Hematopoietic multipotent progenitor cell treated with erythropoietin and hydrocortisone succinate and interleukin-3 and kit ligand, for 6 days (in vitro differentiated cells): ENCODE measurements around the gene RHOV.
A peak's percentile ranks its signal among the peaks of the same experiment; 100 is the strongest.

Source experiments
- DNase-seq: peaks from one replicate; pipeline ENCODE4 v3.0.0-alpha.2; 2015

Gene RHOV

GRCh38 chr15:40843885-40844695 is 29.9 kb downstream of the RHOV start, which contains the start of gene SPINT1:
TSS of gene SPINT1 (plus strand) at chr15:40844048. CDS start at chr15:40844555, 507 bp downstream.
- DNase-seq: peak; percentile 38

- no peak for DNase-seq
Measured at GRCh38 chr15:40843261-40843884, 30.7 kb downstream of the RHOV start.

- DNase-seq: no peak
Measured at GRCh38 chr15:40841741-40842140, 32.3 kb downstream of the RHOV start.

- DNase-seq: no peak
Measured at GRCh38 chr15:40838756-40839155, 35.3 kb downstream of the RHOV start.

GRCh38 chr15:40836020-40836419 is 38.0 kb downstream of the RHOV start:
- peak; percentile 14 for DNase-seq

- DNase-seq: no peak
Measured at GRCh38 chr15:40832903-40833302, 41.1 kb downstream of the RHOV start.

- no peak for DNase-seq
Measured at GRCh38 chr15:40831861-40832260, 42.2 kb downstream of the RHOV start.

GRCh38 chr15:40830884-40831283 is 43.1 kb downstream of the RHOV start:
- DNase-seq: no peak

GRCh38 chr15:40829115-40829514 is 44.9 kb downstream of the RHOV start:
- no peak for DNase-seq

GRCh38 chr15:40828447-40829036 is 45.5 kb downstream of the RHOV start, which contains the start of gene PPP1R14D:
TSS of gene PPP1R14D (minus strand) at chr15:40828708. CDS start at chr15:40828641, 67 bp downstream.
- DNase-seq: no peak

- DNase-seq: no peak
Measured at GRCh38 chr15:40826423-40827075, 47.5 kb downstream of the RHOV start.

- DNase-seq: peak; percentile 62
Measured at GRCh38 chr15:40825661-40826422, 48.2 kb downstream of the RHOV start.

GRCh38 chr15:40823572-40824343 is 50.3 kb downstream of the RHOV start:
- peak; percentile 39 for DNase-seq
